ENCODE measurements around the gene SLC22A23.

The SLC22A23 gene

DNA sequence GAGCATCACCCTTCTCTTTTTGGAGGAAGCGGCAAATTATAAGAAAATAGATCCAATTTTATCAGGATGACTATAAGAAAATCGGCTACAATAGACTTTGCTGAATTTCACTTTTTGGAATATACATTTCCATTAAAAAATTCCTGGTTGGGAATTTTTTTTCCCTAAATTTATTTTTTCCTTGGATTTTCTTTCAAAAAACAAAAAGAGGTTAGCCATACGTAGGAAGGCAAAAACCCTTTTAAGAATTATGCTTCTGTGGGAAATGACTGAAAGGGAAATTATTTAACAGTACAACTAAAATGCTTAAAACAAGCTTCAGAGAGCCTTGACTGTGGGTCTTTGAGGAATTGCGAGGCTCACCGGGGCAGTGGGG, 86.9 kb downstream of the SLC22A23 start:
- DNase-seq (ENCODE audit: low read depth): no peak

DNA sequence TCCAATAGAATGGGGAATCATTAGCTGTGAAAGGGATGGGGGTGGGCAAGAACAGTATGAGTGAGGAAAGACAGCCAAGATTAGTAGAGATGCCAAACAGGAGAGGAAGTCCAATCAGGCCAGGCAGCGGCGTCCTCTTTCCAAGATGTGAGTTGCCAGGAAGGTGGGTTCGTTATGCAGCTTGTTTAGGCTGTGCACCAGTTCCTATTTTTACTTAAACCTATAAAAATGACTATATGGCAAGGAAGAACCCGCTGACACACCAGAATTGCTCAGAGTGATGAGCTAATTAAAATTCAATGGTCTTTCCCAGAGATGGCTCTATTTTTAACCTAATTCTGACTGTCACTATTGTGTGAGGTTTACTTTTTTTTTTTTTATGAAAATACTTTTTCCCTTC, 88.2 kb downstream of the SLC22A23 start:
- no peak for DNase-seq (ENCODE audit: low read depth)

DNA sequence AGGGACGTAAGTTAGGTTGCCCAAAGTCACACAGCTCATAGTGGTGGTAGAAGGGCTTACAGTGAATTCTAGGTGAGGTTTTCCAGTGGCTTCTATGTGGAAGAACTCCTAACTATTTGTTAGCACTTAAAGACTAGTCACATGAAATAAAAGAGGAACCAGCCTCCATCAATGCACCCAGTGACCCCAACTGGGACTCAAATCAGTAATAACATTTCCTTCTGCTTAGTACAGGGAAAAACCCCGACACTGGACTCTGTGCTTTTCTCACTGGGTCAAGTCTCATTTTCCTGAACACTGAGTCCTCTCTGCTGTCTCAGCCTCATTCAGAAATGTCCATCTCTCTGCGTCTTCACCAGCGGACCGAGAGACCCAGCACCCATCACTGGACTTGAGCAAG, 89.2 kb downstream of the SLC22A23 start:
- no peak for DNase-seq (ENCODE audit: low read depth)

DNA sequence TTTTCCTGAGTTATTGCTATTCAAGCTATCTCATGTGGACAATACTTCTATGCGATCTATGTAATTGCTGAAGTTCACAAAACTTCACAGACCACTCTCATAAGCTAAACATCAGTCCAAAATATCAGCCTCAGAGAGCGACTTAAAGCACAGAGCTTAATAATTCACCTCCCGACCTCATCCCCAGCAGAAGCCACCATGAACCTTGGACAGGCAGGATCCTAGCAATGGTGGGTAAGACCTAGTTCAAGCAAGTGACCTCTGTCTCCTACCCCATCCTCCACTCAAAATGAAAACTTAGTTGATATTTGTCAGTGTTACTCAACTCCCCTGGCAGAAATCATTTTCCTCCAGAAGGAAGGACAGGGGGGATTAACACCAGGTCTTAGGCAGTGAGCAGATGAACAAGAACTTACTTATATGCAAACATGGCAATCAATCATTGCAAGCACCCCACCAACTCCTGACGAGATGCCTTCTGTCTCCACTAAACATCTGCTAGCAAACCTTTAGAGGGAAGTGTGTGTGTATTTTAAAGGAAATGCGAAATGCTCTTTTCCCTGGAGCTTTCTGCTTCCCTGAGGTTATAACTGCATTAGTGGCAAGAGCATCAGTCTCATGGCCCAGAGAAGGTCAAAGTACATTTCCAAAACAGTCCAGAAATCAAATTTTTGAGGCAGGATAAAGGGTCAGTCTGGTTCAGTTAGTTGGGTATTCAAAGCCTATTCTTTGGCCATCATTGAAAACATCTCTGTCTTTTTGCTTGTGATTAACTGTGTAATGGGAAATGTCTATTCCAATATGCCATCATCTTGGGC, 90.0 kb downstream of the SLC22A23 start:
- no peak for DNase-seq (ENCODE audit: low read depth)

DNA sequence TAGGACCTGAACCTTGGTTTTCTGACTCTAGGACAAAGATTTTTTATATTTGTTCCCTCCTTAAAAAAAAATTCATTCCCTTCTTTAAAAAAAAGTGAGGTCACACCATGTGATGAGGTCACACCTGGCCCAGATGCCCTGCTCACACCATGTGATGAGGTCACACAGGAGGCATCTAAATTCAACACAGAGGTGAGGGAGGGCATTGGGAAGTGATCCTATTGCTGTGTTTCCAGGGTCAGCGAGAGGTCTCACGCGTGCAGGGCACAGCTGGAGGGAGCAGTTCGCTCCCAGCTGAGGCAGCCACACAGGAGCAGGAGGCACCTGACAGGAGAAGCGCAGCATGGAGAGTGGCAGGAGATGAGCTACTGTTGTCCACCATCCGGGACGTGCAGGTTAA, 92.5 kb downstream of the SLC22A23 start:
- no peak for DNase-seq (ENCODE audit: low read depth)

DNA sequence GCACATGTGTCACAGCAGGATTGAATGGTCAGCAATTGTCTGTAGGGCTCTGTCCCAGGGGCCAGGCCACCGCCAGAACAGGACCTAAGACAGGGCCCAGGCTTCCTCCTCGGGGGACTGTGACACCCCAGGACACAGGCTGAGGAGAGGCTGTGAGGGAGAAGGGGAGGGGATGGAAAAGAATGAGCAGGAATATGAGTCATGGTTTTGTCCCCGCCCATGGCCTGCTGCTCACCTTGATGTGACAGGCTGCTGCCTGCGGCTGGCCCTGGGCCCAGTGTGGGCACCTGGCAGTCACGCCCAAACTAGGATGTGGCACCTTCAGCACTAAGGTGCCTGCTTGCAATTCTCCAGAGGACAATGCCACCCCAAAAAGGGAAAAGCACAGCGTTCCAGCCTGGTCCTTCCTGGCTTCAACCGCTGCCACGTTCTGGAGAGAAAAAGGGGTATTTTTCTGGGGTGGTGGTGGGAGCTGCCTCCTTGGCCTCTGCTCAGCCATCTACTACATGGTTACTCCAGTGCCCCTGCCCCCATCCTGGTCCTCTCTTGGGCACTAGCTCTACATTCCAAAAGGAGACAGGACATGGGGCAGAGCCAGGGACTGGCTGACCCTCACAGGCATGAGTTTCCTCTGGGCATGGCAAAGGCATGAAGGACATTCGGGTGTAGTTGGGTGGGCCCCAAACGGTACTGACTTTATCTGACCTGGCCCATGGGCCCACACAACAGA, 93.4 kb downstream of the SLC22A23 start:
- DNase-seq (ENCODE audit: low read depth): no peak

DNA sequence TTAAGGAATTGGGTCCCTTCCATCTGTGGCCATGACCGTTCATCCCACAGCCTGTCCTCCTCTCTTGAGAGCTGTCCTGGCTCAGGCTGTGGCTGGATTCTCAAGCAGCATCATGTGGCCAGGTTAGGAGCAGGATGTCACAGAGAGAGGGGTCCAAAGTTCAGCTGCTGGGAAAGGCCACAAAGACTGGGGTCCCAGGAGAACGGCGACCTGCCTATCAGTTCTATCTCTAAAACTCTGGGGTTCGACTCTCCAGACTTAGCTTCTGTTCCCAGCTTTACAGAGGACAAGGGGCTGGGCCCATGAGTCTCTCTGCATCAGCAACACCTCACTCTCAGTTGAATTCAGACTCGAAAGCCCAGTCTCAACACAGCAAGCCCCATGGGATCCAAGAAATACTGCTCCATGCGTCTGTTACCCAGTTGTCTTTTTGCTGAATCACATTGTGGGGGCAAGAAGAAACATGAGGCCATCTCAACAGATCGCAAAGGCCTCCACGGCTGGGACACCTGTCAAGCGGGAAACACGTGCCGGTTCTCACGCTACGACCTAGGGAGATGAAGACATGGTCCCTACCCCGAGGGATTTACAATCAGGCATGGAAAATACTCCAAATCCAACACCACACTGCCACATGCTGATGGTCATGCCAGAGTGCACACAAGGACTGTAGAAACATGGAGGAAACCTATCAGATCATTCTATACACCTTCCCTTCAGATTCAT, 95.4 kb downstream of the SLC22A23 start:
- DNase-seq (ENCODE audit: low read depth): no peak

DNA sequence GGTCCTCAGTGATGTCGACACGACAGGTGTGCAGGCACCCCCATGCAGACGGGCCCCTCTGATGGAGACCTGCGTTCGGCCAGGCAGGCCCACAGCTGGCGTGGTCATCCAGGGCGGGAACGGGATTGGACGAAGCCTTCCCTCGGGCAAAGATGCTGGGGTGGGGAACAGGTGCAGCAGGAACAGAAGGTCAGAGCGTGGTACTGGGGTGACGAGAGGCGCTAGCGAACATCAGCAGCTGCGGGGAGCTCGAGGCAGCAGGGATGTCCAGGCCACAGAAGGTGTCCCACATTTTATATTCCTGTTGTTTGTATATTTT, 96.2 kb downstream of the SLC22A23 start:
- no peak for DNase-seq (ENCODE audit: low read depth)

DNA sequence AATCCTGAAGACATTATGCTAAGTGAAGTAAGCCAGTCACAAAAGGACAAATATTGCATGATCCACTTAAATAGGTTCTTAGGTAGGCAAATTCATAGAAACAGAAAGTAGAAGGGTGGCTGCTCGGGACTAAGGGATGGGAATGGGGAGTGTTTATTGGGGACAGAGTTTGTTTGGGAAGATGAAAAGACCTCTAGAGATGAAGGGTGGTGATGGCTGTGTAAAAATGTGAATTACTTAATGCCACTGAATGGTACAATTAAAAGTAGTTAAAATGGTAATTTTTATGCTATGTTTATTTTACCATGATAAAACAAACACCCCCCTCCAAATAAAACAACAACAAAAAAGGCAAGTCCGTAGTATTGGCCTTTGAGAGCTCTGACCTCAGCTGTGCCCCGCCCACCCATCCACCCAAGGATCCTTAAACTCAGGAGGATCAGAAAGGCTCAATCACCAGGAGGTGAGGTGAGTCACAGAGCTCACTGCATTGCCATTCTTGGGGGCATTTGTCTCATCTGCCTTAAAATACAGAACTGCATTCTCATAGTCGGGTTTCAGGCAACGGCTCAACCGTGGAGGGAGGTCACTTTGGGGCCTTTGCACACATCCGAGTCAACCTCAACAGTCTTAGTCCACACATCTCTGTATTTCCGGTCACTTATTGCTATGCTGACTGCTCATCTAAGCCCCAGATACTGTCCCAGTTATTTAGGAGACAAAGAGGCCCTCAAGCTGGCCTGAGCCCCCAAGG, 96.7 kb downstream of the SLC22A23 start:
- DNase-seq (ENCODE audit: low read depth): no peak

DNA sequence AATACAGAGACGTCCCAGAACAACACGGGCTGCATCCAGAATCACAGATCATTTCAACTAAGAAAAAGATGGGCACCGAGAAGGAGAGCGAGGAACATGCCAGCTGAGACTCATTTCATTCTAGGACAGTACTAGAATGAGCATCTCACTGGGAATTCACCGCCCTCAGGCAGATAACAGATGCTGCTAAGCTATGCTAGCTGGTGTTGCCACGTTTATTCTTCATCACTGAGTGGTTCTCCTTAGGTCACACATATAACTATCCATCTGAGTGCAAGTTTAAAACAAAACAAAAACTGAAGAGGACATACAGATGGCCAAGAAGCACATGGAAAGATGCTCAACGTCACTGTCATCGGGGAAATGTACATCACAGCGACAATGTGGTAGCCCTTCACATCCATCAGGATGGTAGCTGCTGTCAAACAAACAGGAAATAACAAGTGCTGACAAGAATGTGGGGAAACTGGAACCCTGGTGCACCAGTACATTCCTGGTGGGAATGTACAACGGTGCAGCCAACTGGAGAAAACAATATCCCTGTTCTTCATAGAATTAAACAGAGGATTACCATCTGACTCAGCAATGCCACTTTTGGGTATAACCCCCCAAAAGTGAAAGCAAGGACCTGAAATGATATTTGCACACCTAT, 97.6 kb downstream of the SLC22A23 start:
- DNase-seq (ENCODE audit: low read depth): no peak

DNA sequence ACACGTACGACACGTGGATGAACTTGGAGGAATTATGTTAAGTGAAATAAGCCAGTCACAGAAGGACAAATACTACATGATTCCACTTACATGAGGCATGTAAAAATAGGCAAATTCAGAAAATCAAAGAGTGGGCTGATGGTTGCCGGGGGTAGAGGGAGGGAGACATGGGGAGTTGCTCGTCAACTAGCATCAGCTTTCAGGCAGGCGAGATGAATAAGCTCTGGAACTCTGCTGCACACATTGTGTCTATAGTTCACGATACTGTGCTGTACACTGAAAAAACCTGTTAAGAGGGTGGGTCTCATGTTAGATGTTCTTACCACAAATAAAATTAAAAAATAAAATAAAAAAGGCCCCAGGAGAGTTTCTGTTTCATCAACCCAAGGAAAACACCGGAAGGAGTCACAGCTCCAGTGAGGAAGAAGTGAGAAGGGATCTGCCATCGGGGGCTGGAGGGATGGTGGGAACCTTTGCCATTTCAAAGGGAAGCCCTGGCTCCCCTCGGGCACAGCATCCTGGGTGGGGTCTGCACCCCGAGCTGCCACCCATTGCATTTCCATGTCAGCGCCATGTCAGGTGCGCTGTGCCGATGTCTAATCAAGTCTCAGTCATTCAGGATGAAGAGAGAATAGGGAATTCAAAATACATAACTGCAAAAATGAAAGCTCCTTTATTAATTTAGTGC, 98.3 kb downstream of the SLC22A23 start:
- no peak for DNase-seq (ENCODE audit: low read depth)

DNA sequence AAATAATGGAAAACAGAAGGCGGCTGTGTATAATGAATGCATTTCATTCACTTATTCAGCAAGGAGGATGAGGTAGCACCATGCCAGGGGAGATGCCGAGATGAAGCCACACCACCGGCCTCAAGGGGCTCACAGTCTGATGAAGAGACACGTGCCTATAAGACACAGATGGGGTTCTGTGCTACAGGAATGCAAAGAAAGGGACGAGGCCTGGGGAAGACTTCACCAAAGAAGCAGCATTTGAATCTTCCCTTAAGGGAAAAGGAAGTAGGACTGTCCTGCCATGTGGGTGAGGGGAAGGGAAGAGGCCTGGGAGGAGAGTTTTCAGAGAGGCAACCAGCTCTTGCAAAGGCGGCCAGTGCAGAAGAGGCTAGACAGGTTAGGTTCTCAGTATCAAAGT, 99.2 kb downstream of the SLC22A23 start:
- no peak for DNase-seq (ENCODE audit: low read depth)

DNA sequence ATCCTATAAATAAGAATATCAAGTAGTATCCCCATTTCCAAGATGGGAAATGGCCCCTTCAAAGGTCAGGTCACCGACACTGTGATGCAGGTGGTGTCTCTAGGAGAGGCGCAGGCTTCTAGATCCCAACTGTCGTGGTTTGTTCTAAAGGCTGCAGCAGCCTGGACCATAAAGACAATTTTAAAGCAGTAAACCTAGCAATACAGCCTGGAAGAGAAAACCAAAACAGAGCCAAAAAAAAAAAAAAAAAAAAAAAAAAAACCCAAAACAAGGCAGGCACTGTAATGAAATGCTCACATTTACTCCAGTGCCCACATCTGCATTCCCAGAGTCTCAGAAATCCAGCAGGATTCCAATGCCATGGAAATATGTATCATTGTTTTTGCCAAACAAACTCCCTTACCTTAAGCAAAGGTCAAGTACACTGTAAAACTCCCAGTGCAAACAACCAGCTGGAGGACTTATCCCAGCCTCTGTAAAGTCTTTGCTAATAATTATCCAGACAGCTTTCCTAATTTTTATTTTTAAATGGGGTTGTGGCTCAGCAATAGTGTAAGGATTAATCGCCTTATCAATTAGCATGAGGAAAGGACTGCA, 99.9 kb downstream of the SLC22A23 start:
- no peak for DNase-seq (ENCODE audit: low read depth)

DNA sequence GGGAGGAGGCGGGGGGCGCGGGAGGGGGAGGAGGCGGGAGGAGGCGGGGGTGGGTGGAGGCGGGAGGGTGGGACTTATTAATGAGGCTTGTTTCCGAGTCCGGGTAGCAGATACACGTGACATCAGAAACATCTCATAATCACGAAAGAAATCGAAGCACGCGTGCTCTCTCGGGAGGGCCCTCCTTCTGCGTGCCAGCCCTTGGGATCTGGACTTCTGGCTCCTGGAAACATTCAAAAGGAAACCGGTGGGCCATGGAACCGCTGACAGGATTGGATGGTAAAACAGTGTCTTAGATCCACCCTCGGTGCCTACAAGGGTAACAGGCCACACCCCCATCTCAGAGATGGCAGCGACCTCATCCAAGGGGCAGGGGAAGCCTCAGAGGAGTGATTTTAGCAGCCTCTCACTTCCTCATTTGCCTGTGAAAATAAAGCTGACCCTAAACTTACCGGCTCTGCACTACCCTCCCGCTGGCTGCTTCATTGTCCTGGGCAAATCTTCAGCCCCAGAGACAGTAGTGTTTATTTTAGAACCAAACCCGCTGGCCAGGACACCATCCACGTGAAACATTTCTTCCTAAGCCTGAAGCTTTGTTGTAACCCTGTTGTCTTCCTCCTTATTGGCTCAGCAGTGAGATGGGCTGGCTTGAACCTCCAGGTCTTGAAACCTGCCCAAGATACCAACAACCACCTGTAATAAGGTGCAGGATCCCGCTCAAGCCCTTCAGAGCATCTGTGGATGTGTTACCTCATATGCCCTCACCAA, 100.6 kb downstream of the SLC22A23 start:
- DNase-seq (ENCODE audit: low read depth): no peak

DNA sequence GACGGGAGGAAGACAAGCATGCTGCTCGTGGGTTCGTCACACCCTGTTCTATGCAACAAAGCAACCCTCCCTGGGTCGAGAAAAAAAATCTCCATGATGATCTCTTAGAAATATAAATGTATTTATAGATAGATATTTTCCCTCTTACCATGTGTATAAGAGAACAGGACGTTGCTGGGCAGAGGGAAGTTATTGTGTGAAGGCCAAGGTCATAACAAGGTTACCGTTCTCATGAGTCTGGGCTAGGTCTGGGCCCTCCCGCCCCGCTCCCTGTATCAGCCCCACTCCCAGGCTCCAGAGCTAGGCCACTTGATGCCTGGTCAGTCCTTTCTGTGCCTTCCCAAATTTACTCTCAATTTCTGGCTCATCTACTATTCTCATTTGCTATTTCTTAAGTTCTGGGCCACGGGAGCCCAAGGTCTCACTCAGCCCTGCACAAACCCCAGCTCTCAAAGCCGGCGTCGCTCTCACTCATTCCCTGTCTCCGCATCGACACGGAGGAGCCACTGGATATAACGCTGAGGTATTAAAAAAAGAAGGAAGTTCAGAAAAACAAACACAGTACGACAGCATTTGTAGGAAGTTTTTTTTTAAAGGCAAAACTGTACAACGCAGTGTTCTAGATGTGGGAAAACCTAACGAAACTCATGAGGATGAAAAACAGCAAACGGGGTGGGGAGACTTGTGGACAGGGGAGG, 101.3 kb downstream of the SLC22A23 start:
- no peak for DNase-seq (ENCODE audit: low read depth)

DNA sequence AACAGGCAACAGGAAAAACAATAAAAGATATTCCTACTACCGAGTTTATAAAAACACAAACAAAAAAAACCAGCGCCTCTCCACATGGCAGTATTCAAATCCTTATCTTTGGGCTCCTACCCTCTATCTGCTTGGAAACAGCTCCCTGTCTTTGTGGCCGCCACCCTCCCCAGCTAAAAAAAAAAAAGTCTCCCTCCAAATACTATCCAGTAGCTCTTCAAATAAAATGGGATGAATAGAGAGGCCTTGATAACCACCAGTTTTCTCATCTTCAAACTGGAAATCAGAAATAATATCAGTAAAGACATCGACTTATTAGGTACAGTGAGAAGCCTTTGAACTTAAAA, 101.9 kb downstream of the SLC22A23 start:
- DNase-seq (ENCODE audit: low read depth): no peak

DNA sequence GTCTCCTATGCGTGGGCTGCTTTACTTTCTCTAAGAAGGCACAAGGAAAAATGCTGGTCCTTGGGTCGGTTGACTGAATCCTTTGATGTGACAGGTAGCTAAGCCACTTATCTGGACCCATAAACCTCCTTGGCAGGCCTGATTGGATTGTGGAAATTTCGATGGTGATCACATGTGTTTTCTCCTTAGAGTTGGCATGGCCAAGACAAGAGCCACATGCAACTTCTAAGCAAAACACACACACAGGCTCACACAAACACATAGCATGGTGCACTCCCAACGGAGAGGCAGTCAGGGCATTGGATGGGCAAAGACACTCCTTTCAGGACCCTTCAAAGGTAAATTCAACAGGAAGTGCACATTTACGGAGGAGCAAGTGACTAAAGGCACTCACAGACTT, 102.9 kb downstream of the SLC22A23 start:
- DNase-seq (ENCODE audit: low read depth): no peak

DNA sequence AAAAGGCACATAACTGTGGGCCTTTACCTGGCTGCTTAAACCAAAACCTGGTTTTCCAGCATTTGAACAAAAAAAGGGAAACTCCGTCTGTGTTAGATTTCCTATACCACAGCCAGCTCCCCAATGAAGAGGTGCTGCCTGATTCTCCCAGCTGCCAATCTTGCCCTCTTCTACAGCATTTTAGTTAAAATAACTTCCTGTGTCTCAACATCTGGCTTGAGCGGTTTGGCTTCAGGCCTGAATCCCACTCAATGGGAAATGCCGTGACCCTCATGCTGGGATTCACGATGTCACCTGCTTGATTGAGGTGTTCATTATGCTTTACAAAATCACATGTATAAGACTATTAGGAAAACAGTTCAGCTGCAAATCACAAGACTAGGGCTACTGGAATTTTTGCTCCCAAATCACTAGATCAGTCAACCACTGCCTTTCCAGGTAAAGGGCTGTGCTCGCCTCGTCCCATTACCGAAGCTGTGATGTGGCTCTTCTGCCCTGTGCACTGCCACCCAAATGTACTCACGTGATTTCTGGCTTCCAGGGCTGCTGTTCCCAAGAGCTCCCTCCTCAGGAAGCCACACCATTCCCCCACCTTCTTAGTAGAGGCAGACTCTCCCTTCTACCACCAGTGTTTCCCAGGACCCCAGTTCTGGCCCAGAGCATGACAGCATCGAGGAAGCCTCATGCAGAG, 103.5 kb downstream of the SLC22A23 start:
- DNase-seq (ENCODE audit: low read depth): no peak

DNA sequence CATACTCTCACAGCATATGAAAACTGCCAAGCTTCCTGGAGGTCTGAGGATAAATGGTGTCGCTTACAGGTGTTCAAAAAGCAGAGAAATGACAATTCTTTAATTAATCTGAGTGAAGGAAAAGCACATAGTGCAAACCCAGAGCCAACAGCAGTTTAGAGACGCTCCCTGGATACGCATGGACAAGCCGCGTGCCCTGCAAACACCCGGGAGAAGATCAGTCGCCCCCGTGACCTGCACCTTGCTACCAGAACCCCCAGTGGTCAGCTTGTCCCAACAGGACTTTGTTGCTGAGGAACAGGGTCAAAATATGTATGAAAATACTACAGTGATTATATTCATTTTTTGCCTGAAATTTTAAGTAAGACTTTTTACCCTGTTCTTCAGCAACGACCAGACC, 104.2 kb downstream of the SLC22A23 start:
- DNase-seq (ENCODE audit: low read depth): no peak

All from non-pigmented ciliary epithelial cell (primary cell).